Hematopoietic multipotent progenitor cell treated with erythropoietin and hydrocortisone succinate and interleukin-3 and kit ligand, for 6 days (in vitro differentiated cells): ENCODE measurements around the gene KIF18B.
A peak's percentile ranks its signal among the peaks of the same experiment; 100 is the strongest.

ENCODE experiments used
- DNase-seq: peaks from one replicate; pipeline ENCODE4 v3.0.0-alpha.2; 2015

KIF18B gene

GRCh38 chr17:44947461-44948314, at the start of gene KIF18B:
Gene KIF18B (minus strand): TSS chr17:44947773. CDS start chr17:44936344, 11,429 bp downstream.
- DNase-seq, result peak; percentile 99

DNA sequence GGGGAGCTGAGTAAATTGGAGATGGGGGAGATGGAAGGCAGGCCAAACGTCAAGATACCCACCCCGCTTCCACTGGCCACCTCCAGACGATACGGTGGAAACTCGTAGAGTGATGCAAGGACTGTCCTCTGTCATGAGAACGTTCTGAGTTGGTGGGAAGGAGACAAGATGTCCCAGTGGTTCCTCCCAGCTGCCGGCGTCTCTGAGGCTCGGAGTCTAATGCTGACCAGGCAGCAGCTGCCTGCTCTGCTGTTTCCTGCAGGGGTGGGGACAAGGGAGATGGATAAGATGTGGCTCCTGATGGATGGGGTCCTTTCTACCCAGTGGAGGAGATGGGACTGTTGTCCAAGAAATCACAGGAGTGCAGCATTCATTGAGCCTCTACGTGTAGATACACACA, 48.7 kb upstream of the KIF18B start:
- DNase-seq, result no peak

DNA sequence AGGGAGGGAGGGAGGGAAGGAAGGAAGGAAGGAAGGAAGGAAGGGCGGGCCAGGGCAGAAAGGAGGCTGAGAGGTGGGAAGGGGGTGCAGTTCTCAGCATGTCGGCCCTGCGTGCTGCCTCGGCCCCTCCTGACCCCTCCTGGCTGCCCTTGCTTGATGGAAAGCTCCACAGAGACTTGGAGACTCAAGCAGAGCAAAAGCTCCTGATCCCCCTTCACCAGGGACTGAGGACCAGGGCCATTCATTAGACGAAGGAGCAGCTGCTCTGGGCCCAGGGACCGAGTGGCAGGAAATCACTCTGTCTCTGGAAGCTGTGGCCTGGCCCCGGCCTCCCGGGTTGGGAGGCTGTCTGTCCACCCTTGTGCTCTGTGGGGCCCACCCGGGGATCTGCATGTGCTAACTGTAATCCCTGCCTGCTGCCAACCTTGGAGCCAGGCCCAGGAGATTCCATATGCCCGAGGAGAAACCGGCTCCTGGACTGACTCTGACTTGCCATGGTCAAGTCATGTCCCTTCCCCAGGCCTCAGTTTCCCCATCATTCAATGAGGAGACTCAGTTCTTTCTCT, 47.9 kb upstream of the KIF18B start:
- no peak for DNase-seq

DNA sequence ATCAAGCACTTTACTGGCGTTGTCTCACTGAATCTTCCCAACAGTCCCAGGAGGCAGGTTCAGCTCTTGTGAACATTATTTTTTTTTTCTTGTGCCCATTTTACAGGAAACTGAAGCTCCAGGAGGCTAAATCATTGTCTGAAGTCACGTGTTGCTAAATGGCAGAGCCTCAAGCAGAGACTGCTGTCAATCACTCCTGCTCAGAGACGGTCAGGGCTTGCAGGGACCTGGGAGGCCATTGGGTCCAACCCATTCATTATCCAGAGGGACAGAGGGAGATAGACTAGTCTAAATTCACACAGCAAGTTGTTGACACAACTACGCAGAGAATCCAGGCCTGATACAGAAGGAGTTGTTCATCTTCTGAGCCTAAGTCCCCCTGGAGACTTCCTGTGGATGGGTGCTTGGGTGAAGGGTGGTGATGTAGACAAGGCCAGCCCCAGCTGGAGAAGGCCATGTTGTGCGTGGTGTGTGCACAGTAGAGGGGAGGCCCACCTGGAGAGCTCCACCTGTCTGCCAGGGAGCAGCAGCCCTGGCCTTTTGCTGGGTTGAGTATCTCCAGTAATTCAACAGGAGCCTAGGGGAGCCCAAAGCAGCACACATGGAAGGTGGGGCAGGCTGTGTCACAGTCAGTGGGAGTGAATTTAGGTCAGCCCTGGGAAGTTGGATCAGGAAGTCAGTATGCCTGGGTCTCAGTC, 44.8 kb upstream of the KIF18B start:
- DNase-seq, result no peak

DNA sequence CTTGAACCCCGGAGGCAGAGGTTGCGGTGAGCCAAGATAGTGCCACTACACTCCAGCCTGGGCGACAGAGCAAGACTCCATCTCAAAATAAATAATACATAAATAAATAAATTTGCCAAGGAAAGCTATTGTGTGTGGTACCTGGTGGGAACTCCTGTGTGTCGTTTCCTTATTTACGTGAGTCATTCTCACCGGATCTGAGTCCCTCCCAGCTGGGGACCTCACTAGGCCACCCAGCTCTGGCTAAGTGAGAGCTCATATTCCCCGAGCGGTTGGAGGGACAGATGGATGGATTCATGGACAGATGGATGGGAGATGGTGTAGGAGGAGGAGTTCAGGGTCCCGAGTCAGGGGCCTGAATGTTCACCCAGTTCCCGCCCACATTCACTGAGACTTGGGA, 43.4 kb upstream of the KIF18B start:
- no peak for DNase-seq

GRCh38 chr17:44989552-44990138, 42.1 kb upstream of the KIF18B start:
- DNase-seq, result no peak

DNA sequence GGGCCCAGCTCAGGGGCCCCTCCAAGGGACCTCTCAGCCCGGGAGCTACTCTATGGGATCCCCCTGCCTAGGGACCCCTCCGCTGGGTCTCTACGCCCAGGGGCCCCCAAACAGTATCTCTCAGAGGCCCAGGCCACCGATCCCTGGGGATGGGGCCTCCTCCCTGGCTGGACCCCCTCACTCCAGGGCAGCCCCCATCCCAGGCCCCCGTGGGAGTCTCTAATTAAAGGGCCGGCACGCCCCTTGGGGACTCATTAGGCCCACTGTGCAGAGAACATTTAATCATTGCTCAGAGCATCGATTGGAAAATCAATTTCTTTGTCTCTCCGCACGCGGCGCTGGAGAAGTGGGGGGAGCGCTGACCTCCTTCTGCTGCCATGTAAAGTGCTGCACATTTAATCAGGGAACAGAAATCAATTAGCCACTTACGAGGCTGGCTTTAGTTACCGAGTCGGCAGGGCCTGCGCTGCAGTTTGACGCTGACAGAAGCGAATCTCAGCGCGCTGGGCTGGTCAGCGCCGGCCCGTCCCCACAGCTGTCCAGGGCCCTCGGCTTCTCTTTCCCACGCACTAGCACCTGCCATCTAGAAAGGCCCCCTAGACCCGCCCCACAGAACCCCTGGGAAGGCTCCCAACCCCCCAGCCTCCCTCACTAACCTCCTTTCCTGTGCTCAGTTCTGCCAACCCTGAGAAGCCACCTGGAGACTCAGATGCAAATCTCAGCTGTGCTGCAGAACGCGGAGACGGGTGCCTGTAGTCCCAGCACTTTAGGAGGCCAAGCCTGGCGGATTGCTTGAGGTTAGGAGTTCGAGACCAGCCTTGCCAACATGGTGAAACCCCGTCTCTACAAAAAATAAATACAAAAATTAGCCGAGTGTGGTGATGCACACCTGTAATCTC, 40.7 kb upstream of the KIF18B start:
- no peak for DNase-seq

DNA sequence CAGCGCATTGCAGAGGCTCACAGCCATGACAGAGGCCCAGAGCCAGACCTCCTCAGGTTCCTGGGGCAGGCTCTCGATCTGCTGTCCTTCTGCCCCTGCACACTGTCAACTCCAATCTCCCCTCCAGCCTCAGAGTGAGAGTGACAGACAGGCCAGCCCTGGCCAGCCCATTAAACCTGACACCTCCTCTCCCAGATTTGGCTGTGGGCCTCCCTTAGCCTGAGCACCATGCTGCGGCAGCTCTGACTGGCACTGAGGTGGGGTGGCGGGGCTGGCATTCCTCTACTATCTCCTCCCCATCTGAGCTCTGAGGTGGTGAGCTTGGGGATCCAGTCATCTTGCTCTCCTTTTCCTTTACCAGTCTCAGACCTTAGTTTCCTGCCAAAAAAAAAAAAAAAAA, 36.0 kb upstream of the KIF18B start:
- no peak for DNase-seq

GRCh38 chr17:44982113-44982702, 34.6 kb upstream of the KIF18B start:
- no peak for DNase-seq

DNA sequence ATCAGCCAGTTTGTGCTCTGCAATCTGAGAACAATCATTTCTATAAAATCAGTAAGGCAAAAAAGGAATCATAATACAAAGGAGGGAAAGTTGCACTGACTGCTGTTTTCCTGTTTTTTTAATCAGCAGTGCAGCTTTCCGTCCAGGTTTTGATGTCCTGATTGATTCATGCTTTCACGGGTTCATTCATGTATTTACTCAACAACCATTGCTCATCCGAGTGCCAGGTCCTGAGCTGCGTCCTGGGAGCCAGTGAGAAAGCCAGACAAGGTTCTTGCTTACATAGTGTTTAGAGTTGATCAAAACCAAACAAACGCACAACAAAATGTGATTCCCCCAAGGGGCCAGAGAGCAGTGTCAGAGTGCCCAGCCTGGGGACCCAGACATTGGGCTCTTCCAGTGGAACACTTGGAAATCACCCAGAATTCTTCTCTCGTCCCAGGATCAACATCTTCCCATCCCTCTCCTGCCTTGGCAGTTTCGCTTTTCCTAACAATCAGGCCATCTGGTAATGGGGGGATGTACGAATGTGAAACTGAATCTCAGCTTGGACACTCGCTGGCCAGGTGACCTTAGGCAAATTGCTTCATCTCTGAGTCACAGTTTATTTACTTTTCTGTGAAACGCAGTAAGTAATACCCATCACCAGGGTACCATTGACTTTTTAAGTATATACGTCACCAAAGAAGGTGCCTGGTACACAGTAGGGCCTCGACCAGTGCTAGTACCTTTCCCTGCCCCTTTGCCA, 33.8 kb upstream of the KIF18B start:
- DNase-seq, result no peak

DNA sequence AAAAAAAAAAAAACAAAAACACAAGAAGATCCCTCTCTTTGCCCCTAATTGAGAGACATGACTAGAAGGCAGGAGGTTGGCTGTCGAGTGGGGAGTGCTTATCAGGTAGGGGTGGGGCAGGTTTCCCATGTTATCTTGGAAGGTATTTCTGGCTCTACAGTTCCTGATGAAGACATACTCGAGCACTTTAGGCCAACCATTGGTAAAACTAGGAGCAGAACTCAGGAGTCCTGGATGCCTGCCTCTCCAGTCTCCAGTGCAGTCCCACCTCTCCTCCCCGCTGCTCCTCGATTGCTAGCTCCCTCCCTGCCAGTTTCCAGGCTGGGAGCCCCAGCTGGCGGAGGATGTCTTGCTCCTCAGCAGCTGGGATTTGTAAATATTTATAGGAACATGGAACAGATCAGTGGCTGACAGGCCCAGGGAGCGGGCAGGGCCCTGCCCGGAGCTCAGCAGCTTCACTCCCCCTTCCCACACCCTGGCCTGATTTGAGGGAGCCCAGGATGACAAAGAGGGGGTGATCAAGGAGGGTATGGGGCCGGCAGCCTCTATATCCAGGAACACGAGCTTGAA, 31.9 kb upstream of the KIF18B start:
- DNase-seq, result no peak

DNA sequence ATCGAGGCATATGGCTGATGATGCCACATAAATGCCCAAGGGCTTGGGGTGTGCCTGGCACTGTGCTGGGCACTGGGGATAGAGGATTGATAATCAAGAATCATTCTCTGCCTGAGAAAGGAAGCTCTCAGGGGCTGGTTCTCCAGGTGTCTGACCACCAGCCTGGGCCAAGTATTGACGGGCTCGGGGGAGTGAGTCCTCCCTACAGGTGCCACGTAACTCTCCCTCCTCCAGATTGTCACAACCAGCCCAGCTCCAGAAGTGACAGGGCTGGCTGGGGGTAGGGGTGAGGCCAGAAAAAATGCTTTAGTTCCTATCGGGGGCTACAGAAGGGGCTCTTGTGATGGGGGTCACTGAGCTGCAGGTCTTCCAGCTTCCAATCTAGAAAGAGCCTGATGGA, 31.2 kb upstream of the KIF18B start:
- DNase-seq, result no peak

DNA sequence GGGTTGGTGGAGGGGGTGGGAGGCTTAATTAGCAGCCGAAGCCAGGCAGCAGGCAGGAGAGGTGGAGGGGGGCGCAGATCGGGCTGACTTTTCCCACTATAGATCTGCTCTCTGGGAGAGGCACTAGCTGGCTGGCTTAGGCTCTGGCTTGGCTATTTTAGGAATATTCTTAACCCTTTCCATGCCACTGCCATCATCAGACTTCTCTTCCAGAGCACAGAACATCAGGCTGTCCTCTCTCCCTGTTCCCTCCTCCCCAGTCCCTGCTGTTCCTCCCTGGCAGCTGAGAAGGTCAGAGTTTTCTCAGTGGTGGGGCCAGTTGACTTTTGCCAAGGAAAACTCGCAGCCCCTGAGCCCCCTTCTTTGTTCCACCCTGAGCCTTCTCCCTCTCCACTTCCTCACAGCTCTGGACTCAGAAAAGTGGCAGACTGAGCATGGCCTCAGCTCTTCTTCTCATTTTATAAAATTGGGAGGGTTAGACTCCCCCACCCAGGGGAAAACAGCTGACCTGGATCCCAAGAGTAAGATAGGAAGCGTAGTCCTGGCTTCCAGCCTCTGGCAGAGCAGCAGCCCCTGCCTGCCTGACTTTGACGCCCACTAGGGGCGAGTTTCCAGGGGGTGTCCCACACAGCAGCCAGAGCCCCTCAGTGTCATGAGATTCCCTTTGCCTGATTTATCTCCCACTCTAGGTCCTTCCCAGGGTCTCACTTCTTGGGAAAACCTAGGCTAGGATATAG, 30.4 kb upstream of the KIF18B start:
- DNase-seq, result no peak

GRCh38 chr17:44977065-44977464, 29.5 kb upstream of the KIF18B start:
- DNase-seq, result peak; percentile 35

DNA sequence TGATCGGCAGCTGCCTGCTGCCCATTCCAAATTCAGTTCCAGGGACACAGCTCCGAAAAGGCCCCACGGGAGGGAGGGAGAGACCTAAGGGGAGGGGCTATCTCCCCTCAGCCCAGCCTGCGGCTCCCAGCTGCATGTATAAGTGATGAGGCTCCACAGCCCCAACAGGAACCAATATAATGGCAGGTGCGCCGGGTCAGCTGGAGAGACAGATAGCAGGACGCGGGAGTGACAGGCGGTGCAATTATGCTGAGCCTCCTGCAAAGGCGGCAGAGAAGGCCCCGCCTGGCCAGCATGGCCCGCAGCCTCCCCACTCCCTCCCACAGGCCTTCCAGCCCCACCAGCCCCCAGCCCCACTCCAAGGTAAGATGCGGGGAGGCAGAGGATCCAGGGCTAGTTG, 28.6 kb upstream of the KIF18B start:
- DNase-seq, result no peak

DNA sequence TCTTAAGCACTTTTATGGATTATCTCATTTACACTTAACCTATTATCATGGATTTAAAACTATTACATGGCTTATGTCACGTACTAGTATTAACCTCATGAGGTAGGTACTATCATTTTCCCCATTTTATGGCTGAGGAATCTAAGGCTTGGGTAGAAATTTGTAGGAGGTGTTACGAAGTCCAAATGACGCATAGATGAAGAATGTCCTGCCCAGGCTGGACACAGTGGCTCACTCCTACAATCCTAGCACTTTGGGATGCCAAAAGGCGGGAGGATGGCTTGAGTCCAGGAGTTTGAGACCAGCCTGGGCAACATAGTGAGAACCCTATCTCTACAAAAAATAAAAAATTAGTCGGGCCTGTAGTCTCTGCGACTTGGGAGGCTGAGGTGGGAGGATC, 25.4 kb upstream of the KIF18B start:
- no peak for DNase-seq

- DNase-seq, result no peak
Measured at GRCh38 chr17:44971776-44972483, 24.4 kb upstream of the KIF18B start.

DNA sequence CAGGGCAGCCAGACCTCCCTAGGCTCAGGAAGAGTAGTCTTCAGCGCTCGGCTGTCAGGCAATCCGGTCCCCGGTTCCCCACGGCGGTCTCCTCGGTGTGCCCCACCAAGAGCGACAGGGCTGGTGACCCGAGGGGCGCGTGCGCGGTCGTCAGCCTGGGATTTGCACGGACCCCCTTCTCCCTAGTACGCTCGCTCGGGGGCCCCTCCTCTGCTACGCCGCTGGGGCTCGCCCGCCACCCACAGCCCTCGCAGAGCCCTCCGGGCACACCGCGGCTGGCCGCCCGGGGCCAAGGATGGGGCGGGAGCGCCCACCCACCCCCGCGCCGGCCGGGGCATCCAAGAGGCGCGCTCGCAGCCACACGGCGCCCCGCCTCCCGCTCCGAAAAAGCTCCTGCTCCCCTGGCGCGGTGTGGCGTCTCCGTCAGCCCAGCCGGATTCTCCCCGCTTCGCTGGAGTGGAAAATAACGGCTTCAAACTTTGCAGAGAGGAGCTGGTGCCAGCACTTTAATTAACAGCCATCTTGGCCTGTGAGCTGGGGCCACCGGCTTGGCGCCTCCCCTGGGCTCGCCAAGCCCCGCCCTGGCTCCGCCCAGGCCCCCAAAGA, 22.7 kb upstream of the KIF18B start:
- DNase-seq, result no peak

GRCh38 chr17:44969144-44969780, 21.7 kb upstream of the KIF18B start:
- no peak for DNase-seq
